Breast epithelium (tissue), 4 donors: ENCODE data around the gene RADIL. TPM values are rescaled to one million over a fixed set of nuclear protein-coding genes. Genes with fewer than 3 reads are reported as not detected.

Experiments
- DNase-seq, 2 donors: peaks; one replicate each; pipeline ENCODE4 v3.0.0-alpha.2; 2019; ENCODE audit warnings: low spot score in 2 of 2
- H3K27ac ChIP-seq, 2 donors: fragments of 200-600 bp; sonication (generic) in 1 of 2; one replicate each; pipeline ENCODE4 v1.5.1; 2016 to 2019; ENCODE audit warnings: mild to moderate bottlenecking in 1 of 2
- H3K27me3 ChIP-seq, 2 donors: fragments of 200-600 bp; sonication (generic) in 1 of 2; one replicate each; pipeline versions ENCODE4 v1.5.1 to v1.6.0; 2017 to 2019; ENCODE audit warnings: control low read depth in 1 of 2, mild to moderate bottlenecking in 1 of 2
- H3K36me3 ChIP-seq: fragments of 200-600 bp; one replicate; pipeline ENCODE4 v1.5.1; 2019
- H3K4me1 ChIP-seq, 2 donors: fragments of 200-600 bp; sonication (generic); one replicate each; pipeline ENCODE4 v1.5.1; 2016 to 2019; ENCODE audit warnings: control low read depth in 1 of 2
- H3K4me3 ChIP-seq, 3 donors: fragments of 200-600 bp; sonication (generic); 1 replicate in 2 of 3; 2 replicates in 1 of 3; pipeline ENCODE4 v1.5.1; 2016 to 2019; ENCODE audit warnings: mild to moderate bottlenecking in 3 of 3, moderate library complexity in 2 of 3
- H3K9me3 ChIP-seq, 2 donors: fragments of 200-600 bp; sonication (generic) in 1 of 2; one replicate each; pipeline ENCODE4 v1.5.1; 2016 to 2019; ENCODE audit warnings: control low read depth in 1 of 2
- POLR2A ChIP-seq: fragments of 450-650 bp; IDR thresholded peaks from one replicate; pipeline ENCODE4 v1.6.1; 2016; ENCODE audit warnings: antibody characterized with exemption, mild to moderate bottlenecking, moderate library complexity
- POLR2AphosphoS5 ChIP-seq, 3 donors: sonication (generic); formaldehyde crosslinking; IDR thresholded peaks; one replicate each; pipeline ENCODE4 v1.6.1; 2017; ENCODE audit warnings: antibody characterized with exemption in 3 of 3
- intact Hi-C: fragments of 100-400 bp; cut with DNase I; formaldehyde crosslinking; loops from one replicate; pipeline ENCODE4 v1.15.1; 2023; ENCODE audit warnings: low total_unique reads
- total RNA-seq, 3 donors: library from RNA; depleted of rRNA; stranded (reverse); fragments of >200 nt; gene quantifications; one replicate each; pipeline ENCODE4 v1.1.0, GENCODE V29; 2016
- TF ChIP-seq, protein P1 (sequence below), 3 donors: fragments of 450-650 bp; IDR thresholded peaks; one replicate each; pipeline ENCODE4 v1.5.1; 2016 to 2017; ENCODE audit warnings: antibody characterized with exemption in 3 of 3, mild to moderate bottlenecking in 3 of 3, moderate library complexity in 3 of 3

The RADIL gene
- total RNA-seq, 3 donors from 2014 or later, result 4.4 to 8.5 (median 5.9) TPM

DNA sequence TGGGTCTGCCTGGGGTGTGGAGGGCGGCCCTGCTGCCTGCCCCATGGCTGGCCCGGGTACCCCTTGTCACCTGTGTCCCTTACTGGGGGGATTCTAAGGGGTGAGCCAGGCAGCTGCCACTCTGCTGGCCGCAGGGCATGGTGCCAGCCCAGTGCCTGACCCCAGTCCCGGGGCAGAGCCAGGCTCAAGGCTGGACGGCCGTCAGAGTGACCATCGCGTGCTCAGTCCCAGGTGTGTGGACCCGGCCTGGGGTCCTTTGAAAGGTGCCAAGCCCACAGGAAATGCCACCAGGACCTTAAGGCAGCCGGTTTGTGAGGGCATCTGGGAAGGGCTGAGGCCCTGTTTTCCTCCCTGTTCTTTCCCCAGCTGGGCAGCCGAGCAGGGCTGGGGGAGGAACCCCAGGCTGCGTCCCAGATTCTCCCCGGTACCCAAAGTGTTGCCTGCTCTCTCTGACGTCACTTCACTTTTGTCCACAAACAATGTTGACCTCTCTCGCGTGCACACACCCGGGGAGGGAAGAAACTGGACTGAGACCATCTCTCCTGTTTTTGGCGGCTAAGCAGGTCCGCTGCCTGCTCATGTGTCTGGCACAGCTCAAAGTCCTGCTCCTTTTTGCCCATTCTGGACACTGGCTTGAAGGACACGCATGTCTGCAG, 59.3 kb downstream of the RADIL start:
- Histone ChIP-seq H3K36me3 (no peaks in the 10 kb centered on the region), H3K4me3 (no peak overlapping the region), H3K27me3 (no peaks in the 10 kb centered on the region), H3K9me3 (no peaks in the 10 kb centered on the region), H3K4me1 (no peaks in the 10 kb centered on the region), H3K27ac (no peak overlapping the region)
- no peak for TF ChIP-seq POLR2AphosphoS5 (IDR thresholded peaks at IDR 0.05)
- TF ChIP-seq, protein P1, sequence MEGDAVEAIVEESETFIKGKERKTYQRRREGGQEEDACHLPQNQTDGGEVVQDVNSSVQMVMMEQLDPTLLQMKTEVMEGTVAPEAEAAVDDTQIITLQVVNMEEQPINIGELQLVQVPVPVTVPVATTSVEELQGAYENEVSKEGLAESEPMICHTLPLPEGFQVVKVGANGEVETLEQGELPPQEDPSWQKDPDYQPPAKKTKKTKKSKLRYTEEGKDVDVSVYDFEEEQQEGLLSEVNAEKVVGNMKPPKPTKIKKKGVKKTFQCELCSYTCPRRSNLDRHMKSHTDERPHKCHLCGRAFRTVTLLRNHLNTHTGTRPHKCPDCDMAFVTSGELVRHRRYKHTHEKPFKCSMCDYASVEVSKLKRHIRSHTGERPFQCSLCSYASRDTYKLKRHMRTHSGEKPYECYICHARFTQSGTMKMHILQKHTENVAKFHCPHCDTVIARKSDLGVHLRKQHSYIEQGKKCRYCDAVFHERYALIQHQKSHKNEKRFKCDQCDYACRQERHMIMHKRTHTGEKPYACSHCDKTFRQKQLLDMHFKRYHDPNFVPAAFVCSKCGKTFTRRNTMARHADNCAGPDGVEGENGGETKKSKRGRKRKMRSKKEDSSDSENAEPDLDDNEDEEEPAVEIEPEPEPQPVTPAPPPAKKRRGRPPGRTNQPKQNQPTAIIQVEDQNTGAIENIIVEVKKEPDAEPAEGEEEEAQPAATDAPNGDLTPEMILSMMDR (IDR thresholded peaks at IDR 0.05), result no peak
- TF ChIP-seq POLR2A, result no peak
- intact Hi-C loops, result no loop called here
- no peak for DNase-seq

DNA sequence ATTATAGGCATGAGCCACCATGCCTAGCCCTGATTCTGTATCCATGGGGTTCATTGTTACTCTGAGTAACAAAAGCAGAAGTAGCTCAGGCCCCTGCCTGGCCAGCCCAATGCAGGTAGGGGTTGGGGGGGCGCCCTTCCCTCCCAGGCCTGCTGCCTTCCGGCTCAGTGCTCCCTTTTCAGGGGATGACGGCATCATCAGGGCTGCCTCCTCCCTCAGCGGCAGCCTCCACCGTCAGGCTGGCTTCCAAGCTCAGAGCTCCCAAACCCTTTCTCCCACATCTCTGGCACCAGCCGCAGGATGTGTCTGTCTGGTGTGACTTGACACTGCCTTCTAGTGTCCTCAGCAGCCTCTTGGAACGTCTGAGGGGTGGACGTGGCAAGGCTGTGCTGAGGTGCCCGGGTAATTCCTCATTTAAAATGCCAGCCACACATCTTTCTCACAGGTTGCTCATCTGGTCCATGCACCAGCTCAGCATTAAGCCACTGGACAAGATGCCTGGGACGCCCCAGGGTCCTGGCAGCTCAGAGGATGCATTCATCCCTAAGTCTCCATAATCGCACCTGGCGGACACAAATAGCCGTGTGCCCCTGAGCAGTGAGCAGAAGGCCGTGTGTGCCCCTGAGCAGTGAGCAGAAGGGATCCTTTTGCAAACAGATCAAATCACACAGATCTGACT, 59.9 kb downstream of the RADIL start:
- no peak for DNase-seq
- Histone ChIP-seq H3K27ac (no peak overlapping the region), H3K27me3 (no peaks in the 10 kb centered on the region), H3K4me3 (no peak overlapping the region), H3K9me3 (no peaks in the 10 kb centered on the region), H3K36me3 (no peaks in the 10 kb centered on the region), H3K4me1 (no peaks in the 10 kb centered on the region)
- TF ChIP-seq, protein P1 (IDR thresholded peaks at IDR 0.05), result no peak
- no peak for TF ChIP-seq POLR2A
- TF ChIP-seq POLR2AphosphoS5 (IDR thresholded peaks at IDR 0.05), result no peak
- intact Hi-C loops, result no loop called here

DNA sequence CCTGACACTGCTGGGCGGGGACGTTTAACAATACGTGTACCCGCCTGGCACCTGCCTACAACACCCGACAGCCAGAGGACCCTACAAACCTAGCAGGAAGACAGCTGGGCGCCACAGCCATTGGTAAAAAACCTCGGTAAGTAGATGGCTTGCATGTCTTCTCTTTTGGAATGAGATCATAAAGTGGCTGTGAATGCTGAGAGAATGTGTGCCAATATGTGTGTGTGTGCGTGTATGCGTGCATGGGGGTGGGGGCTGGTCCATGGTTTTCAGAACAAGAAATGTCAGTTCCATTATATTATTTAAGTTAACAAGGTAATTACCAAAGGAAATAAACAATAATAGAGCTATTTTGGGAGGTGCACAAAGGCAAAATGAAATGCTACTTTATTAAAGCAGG, 60.8 kb downstream of the RADIL start:
- Histone ChIP-seq H3K4me3 (no peak overlapping the region), H3K27ac (no peak overlapping the region), H3K4me1 (no peaks in the 10 kb centered on the region), H3K27me3 (no peaks in the 10 kb centered on the region), H3K36me3 (no peaks in the 10 kb centered on the region), H3K9me3 (no peaks in the 10 kb centered on the region)
- no peak for DNase-seq
- TF ChIP-seq POLR2A (no peak), POLR2AphosphoS5 (IDR thresholded peaks at IDR 0.05) (no peak)
- TF ChIP-seq, protein P1 (IDR thresholded peaks at IDR 0.05), result no peak
- intact Hi-C loops, result no loop called here

DNA sequence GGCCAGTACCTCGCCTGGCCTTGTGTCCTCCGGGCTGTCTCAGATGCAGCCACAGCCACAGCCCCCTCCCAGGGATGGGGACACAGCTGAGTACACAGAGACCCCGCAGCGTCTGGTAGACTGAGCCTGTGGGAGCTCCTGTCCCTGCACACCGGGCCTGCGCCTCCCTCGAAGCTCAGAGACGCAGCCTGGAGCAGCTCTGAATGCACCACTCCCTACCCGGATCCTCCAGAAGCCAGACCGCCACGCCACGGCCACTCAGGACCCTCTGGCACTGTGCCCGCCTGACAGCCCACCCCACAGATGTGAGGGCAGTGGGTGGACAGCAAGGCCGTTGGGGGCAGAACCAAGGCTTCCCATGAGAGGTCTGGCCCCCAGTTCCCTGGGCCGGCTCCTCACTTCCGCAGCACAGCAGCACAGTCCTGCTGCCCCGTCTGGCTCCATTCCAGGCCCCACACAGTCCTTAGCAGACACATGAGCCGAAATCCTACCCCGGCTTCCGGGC, 62.5 kb downstream of the RADIL start:
- intact Hi-C loops, result no loop called here
- Histone ChIP-seq H3K36me3 (no peaks in the 10 kb centered on the region), H3K4me1 (no peaks in the 10 kb centered on the region), H3K4me3 (no peak overlapping the region), H3K9me3 (no peaks in the 10 kb centered on the region), H3K27me3 (no peaks in the 10 kb centered on the region), H3K27ac (peak overlapping the region in 1 of 2 donors; percentile 66)
- no peak for DNase-seq
- TF ChIP-seq POLR2A, result no peak
- TF ChIP-seq, protein P1 (IDR thresholded peaks at IDR 0.05), result no peak
- no peak for TF ChIP-seq POLR2AphosphoS5 (IDR thresholded peaks at IDR 0.05)

DNA sequence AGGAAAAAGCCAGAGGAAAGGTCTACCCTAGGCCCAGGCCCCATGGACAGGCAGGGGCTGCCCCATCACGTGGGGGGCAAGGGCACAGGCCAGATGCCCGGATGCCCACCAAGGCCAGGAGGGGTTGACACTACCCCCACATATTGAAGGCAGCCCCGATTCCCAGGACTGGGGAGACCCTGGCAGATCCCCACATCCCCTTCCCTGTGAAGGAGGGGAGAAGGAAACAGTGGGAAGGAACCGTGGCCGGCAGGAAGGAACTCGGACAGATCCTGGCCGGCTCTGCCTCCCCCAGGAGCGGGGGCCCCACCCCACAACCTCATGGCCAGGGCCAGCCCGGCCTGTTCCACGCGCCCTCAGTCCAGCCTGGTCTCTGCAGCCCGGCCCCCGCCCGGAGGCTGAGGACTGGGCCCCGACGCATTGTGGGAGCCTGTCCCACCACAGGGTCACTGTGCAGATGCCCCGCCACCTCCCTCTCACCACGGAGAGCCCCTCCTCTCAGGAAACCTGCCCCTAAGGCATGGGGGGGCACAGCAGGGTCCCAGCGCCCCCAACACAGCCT, 63.0 kb downstream of the RADIL start:
- no peak for DNase-seq
- H3K27me3 ChIP-seq, result no peaks in the 10 kb centered on the region
- H3K4me1 ChIP-seq, result no peaks in the 10 kb centered on the region
- peak overlapping the region in 1 of 2 donors; percentile 66 for H3K27ac ChIP-seq
- no peak overlapping the region for H3K4me3 ChIP-seq
- TF ChIP-seq, protein P1 (IDR thresholded peaks at IDR 0.05), result no peak
- TF ChIP-seq POLR2A (no peak), POLR2AphosphoS5 (IDR thresholded peaks at IDR 0.05) (no peak)
- intact Hi-C loops, result no loop called here
- H3K9me3 ChIP-seq, result no peaks in the 10 kb centered on the region
- H3K36me3 ChIP-seq, result no peaks in the 10 kb centered on the region
